ENCODE results near the gene ATP12A. TPM values are rescaled to one million over a fixed set of nuclear protein-coding genes. Genes with fewer than 3 reads are reported as not detected.

The ATP12A gene
- total RNA-seq, result not detected
- long read RNA-seq, result 0 reads

GRCh38 chr13:24680258-24680920 lies at the start of gene ATP12A:
Gene ATP12A (plus strand): TSS chr13:24680408. CDS start chr13:24680744, 336 bp downstream.
- DNase-seq, result no peak
- peak; percentile 21 for ATAC-seq
- intact Hi-C loops (cut with micrococcal nuclease), result no loop called here

- DNase-seq, result no peak
- intact Hi-C loops (cut with micrococcal nuclease), result no loop called here
- ATAC-seq, result no peak
Observed at GRCh38 chr13:24630851-24631620, 49.2 kb upstream of the ATP12A start.

- intact Hi-C loops (cut with micrococcal nuclease), result no loop called here
- no peak for DNase-seq
- no peak for ATAC-seq
Observed at GRCh38 chr13:24631922-24632321, 48.3 kb upstream of the ATP12A start.

- ATAC-seq (no peak), DNase-seq (no peak)
- intact Hi-C loops (cut with micrococcal nuclease), result no loop called here
Observed at GRCh38 chr13:24632382-24633121, 47.7 kb upstream of the ATP12A start.

GRCh38 chr13:24636776-24637175 lies 43.4 kb upstream of the ATP12A start:
- DNase-seq, result no peak
- intact Hi-C loops (cut with micrococcal nuclease), result no loop called here
- ATAC-seq, result no peak

GRCh38 chr13:24638096-24638495 lies 42.1 kb upstream of the ATP12A start:
- ATAC-seq (no peak), DNase-seq (no peak)
- intact Hi-C loops (cut with micrococcal nuclease), result no loop called here

- intact Hi-C loops (cut with micrococcal nuclease), result no loop called here
- ATAC-seq (no peak), DNase-seq (no peak)
Observed at GRCh38 chr13:24640752-24641151, 39.5 kb upstream of the ATP12A start.

GRCh38 chr13:24642219-24642618 lies 38.0 kb upstream of the ATP12A start:
- no peak for DNase-seq
- intact Hi-C loops (cut with micrococcal nuclease), result no loop called here
- no peak for ATAC-seq

GRCh38 chr13:24644036-24644435 lies 36.2 kb upstream of the ATP12A start:
- ATAC-seq (no peak), DNase-seq (no peak)
- intact Hi-C loops (cut with micrococcal nuclease), result no loop called here

- DNase-seq, result no peak
- intact Hi-C loops (cut with micrococcal nuclease), result no loop called here
- ATAC-seq, result no peak
Observed at GRCh38 chr13:24648271-24648670, 31.9 kb upstream of the ATP12A start.

GRCh38 chr13:24648983-24649687 lies 31.1 kb upstream of the ATP12A start:
- ATAC-seq (no peak), DNase-seq (no peak)
- intact Hi-C loops (cut with micrococcal nuclease), result no loop called here

GRCh38 chr13:24649688-24650043 lies 30.5 kb upstream of the ATP12A start:
- intact Hi-C loops (cut with micrococcal nuclease), result no loop called here
- ATAC-seq, result no peak
- no peak for DNase-seq

GRCh38 chr13:24650161-24650560 lies 30.0 kb upstream of the ATP12A start:
- DNase-seq, result no peak
- intact Hi-C loops (cut with micrococcal nuclease), result no loop called here
- ATAC-seq, result no peak

GRCh38 chr13:24651718-24652345 lies 28.4 kb upstream of the ATP12A start:
- intact Hi-C loops (cut with micrococcal nuclease), result no loop called here
- ATAC-seq, result no peak

GRCh38 chr13:24652359-24652758 lies 27.8 kb upstream of the ATP12A start:
- ATAC-seq (no peak), DNase-seq (no peak)
- intact Hi-C loops (cut with micrococcal nuclease), result no loop called here

More at GRCh38 chr13:24651718-24652345, 28.4 kb upstream of the ATP12A start:
- DNase-seq, result no peak

- DNase-seq (no peak), ATAC-seq (no peak)
- intact Hi-C loops (cut with micrococcal nuclease), result no loop called here
Observed at GRCh38 chr13:24654741-24655140, 25.5 kb upstream of the ATP12A start.

- ATAC-seq, result no peak
- intact Hi-C loops (cut with micrococcal nuclease), result no loop called here
- no peak for DNase-seq
Observed at GRCh38 chr13:24659239-24659638, 21.0 kb upstream of the ATP12A start.

- ATAC-seq, result no peak
- intact Hi-C loops (cut with micrococcal nuclease), result no loop called here
- DNase-seq, result no peak
Observed at GRCh38 chr13:24660023-24660741, 20.0 kb upstream of the ATP12A start.

GRCh38 chr13:24661713-24662112 lies 18.5 kb upstream of the ATP12A start:
- intact Hi-C loops (cut with micrococcal nuclease), result no loop called here
- DNase-seq, result no peak
- no peak for ATAC-seq

All from left ventricle myocardium superior (tissue), 1 donor.